AG08396 (cell line): Measurements from ENCODE around the gene FGF18.

Source experiments
- DNase-seq: peaks from one replicate; pipeline ENCODE4 v3.0.0; 2012; ENCODE audit warnings: low spot score, mixed read lengths

Gene FGF18

DNA sequence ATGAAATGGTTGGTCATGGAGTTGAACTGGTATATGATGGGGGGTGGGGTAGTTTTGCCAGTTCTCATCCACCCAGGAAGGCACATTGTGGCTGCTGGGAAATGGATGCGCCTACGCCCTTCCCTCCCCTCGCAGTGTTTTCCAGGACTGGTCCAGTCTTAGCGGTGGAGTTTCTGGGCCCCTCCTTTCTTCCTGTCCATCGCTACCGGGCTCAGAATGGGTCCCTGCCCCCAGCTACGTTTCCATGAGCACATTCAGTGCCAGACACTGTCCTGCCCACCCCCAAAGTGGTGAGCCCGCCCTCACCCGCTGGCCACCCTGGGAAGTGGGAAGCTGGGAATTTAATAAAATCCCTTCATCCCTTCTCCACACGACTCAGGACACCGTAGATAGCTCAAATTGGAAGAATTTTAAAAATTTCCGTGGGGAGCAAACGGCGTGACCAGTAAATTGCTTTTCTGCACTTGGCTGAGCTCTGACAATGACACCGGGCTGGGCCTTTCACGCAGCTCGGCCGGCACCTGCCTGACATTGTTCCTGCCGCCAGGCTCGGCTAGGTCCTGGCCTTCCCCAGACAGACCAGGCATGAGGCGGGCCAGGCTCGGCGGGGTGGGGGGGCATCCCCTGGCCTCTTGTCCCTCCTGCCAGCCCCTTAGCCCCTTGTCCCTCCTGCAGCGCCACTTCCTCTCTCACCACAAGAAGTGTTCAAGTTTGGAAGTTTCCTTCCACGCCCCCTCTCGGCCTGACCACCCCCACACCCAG is 3.6 kb downstream of the FGF18 start:
- DNase-seq: no peak

DNA sequence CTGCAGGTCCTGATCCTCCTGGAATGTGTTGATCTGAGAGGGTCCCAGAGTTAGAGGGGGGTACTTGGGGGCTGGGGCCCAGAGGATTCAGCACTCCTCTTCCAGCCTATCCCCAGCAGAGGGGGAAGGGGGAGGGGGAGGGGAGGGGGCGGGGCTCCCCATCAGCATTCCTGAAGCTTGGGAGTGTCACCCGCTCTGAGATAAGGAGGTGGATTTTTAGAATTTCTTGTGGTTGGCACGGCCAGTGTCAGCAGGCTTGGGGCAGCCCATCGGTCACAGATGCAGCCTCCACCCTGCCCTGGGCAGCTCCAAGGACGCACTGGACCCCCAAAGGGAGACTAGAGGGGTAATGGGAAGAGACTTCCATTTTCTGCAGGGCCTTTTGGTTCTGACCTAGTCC is 5.3 kb downstream of the FGF18 start:
- no peak for DNase-seq

DNA sequence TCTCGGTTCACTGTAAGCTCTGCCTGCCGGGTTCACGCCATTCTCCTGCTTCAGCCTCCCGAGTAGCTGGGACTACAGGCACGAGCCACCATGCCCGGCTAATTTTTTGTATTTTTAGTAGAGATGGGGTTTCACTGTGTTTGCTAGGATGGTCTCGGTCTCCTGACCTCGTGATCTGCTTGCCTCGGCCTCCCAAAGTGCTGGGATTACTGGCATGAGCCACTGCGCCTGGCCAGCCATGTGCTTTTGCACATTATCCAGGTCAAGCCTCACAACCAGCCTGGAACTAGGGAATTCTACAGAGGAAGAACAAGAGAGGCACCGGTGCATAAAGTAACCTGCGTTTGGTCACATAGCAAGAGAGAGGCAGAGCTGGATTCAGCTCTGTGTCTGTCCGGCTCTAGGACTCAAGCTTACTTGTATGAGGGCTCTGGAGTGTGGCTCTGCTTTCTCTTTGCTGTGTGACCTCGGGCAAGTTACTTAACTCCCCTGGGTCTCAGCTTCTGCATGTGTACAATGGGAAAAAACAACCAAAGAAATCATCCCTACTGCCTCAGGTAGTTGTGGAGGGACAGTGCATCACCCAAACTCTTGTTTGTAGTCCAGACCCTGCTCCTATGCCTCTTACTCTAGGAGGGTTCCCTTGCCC is 6.3 kb downstream of the FGF18 start:
- DNase-seq: no peak

DNA sequence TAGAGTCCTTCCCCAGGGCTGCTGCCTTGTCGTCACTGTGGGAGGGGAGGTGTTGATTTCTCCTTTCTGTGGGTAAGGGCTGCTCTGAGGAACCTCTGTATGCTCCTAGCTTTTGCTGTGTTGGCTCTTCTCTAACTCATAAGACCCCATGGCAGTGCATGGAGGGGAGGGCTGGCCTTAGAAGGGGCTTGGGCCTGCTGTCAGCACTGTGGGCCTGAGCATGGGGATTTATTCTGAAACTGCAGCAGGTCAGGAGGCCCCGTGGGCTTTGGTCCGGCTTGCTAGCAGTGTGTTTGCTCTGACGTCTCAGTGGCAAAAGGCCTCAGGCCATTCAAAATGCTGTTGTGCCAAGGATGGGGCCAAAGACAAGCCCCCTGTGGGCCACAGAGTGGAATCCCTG is 6.8 kb downstream of the FGF18 start:
- no peak for DNase-seq

DNA sequence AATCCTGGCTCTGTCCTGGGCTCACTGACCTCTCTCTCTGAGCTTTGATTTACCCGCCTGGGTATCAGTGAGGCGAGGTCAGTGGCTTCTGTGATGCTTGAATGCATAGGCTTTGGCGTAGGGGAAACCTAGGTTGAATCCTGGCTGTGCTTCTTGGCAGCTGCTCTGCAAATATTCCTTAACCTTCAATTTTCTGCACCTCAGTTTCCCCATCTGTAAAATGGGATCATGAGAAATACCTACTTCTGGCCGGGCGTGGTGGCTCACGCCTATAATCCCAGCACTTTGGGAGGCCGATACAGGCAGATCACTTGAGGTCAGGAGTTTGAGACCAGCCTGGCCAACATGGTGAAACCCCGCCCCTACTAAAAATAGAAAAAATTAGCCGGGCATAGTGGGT is 7.2 kb downstream of the FGF18 start:
- DNase-seq: no peak

DNA sequence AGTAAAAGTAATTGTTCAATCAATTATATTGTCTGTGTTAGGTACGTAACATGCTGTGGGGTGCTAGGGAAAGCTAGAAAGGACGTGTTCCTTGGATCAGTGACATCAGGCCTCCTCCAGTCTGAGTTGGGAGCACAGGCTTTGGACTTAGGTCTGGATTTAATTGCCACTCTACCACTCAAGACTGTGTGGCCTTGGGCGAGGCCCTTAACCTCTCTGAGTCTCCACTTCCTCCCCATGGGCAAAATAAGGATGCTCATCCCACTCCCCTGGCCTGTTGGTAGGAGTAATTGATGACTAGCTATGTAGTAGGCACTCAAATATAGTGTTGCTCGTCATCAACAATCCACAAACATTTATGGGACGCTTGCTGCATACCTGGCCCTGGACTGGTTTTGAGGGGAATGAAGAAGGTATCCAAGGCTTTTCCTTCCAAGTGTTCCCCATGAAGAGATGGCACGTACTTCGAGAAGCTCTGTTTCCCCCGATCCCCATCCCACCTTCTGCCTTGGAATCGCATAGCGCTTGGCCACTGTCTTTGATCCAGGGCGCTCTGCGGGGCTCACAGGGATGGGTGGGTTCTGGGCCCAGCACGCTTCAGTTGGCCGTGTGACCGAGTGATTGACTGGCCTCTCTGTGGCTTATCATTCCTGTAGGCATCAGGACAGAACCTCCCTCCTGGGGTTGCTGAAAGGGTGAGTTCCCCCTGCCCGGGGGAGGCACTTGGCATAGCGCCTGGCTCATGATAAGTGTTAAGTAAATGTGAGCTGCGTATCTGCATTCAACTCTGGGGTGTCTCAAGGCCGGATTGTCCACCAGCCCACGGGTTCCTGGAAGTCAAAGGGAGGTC is 8.1 kb downstream of the FGF18 start:
- no peak for DNase-seq

DNA sequence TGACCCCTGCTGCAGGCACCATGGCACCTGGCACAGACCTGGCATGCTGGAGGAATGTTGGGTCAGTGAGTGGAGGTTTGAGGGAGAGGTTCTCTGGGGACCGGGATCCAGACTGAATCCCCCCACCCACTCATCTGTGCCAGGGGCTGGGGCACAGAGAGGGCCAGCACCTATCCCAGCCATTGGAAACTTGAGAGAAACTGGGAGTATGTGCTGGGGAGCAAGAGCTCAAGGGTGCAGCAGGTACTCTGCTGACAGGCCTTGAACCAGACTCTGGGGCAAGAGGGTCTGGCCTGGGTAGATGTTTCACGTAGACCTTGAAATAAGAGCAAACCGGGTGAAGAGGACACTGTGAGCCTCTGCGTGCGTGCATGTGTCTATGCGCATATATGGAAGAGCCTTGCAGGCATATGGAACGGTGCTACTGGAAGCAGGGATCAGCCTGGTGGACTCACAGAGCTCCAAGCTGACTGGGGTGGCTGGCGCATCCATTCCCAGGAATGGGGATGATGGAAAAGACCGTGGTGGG is 8.8 kb downstream of the FGF18 start:
- DNase-seq: no peak

DNA sequence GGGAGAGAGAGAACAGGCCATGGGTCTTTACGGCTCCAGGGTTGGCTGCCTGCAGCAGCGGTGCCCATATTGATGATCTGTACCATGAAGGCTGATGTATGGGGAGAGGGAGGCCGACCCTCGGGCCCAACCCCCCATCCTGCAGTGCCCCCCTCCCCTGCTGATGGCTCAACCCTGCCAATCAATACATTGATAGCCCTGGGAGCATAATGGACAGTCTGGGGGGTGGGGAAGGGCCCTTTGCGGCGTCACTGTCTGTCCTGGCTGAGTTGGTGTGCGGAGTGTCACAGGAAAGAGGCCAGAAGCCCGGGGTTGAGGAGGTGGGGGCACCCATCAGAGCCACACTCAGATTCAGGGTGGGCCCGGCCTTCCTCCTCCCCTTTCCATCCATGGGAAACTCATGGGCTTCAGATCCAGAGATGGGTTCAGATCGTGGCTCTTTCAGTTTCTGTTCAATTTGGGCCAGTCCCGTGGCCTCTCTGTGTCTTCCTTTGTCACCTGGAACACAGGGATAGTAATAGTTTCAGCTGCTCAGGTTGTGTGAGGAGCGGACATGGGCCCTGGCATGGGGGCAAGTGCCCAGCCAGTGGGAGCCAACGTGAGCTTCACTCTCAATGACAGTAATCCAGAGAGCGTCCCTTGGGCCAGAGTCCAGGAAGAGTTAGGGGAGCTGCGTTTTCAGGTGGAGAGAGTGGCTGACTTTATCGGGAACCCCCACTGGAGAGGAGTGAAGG is 9.5 kb downstream of the FGF18 start:
- no peak for DNase-seq

DNA sequence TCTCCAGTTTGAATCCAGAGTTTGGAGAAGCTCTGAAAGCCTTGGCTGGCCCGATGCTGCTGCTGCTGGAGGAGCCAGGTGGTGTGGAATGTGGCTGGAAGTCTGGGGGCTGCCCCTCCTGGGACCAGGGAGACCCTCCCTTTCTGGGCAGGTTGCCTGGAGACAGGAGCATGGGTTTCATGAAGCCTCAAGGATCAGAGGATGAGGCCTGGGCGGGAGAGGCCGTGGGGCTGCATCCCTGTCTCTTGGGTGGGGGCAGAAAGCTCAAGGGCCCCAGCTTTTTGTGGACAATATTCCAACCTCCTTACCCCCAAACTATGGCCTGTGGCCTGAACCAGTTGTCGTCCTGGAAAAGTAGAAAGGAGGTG is 10.1 kb downstream of the FGF18 start:
- DNase-seq: no peak

DNA sequence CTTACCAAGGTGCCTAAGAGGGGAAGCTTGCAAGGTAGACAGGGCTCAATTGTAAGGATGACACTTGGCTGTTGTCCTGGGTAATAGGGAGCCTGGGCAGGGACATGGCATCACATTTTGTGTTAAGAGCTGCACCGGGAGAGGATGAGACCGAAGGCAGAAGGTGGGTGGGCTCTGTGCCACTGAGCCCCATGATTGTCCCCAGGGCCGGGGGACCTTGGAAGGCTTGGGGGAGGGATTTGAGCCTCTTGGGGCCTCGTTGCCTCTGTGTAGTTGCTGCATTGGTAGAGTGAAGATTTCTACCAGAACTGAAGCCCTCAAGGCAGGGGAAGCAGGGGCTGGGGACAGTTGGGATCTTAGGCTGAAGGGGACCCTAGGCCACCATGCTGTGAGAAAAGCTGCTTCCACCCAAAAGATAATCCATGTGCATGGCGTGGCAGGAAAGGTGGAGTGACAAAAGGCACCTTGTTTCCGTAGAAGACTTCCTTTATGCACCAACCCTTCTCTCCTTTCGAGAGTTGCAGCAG is 11.9 kb downstream of the FGF18 start:
- no peak for DNase-seq

DNA sequence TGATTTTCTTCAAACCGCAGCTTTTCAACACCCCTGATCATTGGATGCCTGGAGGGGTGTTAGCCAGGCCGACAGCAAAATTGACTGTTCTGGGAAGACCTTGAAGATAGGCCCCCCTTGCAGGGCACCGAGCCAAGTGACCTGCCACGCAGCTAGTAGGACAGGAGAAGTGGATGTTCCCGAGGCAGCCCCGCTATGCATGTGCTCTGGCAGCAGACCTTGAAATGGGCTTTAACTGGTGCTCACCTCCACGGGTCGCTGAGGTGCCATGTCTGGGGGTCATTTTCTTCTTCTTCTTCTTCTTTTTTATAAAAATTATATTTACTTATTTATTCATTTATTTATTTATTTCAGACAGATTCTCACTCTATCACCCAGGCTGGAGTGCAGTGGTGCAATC is 12.6 kb downstream of the FGF18 start:
- DNase-seq: no peak

DNA sequence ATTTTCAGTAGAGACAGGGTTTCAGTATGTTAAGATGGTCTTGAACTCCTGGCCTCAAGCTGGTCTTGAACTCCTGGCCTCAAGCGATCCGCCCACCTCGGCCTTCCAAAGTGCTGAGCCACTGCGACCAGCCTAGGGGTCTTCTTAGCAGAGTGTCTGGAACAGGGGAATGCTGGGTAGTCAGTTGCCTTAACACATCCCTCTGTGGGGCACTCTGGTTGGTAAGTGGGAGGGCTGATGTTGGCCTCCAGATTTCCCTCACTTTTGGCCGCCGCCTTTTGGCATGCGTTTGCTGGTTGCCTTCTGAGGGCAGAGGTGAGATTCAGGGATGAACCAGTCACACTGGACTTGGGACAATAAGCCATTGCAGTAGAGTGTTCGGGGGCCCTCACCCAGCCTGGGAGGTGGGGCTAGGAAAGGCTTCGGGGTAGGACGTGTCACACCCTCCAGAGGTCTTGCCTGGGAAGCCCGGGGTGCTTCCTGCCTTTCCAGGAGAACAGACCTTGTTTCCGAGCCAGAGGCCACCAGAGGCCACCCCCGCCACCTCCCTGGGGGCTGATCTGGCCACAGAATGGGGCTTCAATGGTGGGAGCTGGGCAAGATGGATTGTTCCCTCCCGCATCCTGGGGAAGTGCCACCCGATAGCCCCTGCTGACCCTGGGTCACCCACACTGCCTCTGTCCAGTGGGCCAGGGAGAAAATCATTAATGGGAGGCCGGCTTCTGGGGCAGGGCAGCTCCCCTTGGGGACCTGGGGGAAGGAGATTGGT is 13.3 kb downstream of the FGF18 start:
- DNase-seq: no peak

DNA sequence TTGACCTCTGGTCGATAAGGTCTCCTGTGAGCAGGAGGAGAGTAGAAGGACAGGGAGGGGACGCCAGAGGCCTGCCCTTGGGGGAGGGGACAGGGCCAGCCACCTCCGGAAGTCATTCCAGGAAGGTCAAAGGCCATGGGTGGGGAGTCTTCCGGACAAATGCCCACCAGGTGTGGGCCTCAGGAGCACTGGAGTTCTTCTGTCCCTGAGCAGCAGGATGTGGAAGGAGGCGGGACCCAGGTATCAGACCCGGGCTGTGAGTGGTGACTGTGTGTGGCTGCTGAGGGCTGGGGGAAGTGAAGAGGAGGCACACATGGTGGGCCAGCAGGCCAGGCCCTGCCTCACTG is 13.9 kb downstream of the FGF18 start:
- no peak for DNase-seq

DNA sequence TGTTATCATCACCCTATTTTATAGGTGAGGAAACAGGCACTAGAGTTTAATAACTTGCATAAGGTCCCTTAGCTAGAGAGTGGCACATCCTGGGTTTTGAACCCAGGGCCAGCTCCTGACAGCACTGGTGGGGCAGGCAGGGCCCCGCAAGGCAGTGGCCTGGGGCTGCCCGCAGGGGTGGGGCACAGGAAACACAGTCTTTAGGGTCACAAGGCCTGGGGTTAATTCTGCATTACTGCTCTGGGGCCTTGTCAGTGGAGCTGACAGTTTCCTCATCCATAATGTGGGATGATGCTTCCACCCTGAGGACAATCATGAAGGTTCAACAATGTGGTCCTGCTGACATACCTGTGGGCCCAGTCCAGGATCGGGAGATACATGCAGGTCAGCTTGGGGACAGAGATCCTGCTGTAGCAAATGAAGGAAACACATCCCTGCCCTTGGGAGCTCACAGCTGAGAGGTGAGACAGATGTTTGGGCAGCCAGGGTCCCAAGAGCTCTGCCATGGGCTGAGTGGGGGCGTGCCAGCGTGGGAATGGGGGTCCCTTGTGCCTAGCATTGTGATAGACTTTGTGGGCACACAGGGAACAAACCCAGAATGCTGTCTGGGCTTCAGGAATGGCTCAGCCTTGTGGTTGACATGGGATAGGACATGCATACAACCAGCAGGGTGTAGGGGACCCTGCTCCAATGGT is 14.7 kb downstream of the FGF18 start:
- no peak for DNase-seq

DNA sequence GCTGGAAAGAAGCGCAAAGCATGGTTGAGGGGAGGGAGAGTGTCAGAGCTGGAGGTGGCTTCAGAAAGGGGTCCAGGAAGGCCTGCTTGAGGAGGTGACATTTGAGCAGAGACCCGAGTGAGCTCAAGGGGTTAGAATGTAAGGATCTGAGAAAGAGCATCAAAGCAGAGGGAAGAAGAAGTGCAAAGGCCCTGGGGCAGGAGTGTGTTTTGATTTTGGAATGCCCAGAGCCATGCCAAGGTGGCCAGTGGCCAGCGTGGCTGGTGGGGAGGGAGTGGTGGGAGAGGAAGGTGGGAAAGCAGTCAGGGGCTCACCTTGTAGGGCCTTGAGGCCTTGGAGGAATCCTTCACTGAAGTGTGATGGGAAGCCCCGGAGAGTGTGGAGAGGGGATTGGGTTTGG is 15.4 kb downstream of the FGF18 start:
- DNase-seq: no peak

DNA sequence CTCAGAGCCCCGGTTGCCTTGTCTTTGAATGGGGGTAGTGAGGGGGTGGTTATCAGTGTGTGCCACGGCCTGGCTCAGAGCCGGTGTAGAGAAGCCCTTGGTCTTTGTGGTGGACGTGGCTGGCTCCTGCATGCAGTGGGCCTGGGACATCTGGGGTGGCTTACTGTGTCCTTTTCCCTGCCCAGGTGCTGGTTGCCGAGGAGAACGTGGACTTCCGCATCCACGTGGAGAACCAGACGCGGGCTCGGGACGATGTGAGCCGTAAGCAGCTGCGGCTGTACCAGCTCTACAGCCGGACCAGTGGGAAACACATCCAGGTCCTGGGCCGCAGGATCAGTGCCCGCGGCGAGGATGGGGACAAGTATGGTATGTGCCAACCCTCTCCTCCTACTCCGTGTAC is 16.5 kb downstream of the FGF18 start:
- no peak for DNase-seq

DNA sequence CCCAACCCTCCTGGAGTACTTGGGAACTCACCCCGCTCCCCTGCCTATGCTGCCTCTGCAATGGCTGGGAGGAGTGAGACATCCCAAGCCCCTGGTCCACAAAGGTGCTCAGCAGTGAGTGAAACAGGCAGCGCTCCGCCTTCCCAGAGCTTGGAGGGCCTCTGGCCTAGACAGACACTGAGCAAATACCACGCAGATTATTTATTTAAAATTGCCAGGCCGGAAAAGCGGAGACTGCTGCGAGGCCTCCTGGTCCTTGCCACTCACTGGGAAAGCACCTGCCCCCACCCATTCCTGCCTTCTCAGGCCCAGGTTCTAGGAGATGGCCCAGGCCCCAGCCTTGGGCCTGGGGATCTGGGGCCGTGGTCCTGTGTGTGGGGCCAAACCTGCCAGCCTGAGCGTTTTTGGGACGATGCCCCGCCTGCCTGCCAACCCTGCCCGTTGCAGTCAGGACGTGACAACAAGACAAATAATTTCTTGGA is 17.4 kb downstream of the FGF18 start:
- DNase-seq: no peak

DNA sequence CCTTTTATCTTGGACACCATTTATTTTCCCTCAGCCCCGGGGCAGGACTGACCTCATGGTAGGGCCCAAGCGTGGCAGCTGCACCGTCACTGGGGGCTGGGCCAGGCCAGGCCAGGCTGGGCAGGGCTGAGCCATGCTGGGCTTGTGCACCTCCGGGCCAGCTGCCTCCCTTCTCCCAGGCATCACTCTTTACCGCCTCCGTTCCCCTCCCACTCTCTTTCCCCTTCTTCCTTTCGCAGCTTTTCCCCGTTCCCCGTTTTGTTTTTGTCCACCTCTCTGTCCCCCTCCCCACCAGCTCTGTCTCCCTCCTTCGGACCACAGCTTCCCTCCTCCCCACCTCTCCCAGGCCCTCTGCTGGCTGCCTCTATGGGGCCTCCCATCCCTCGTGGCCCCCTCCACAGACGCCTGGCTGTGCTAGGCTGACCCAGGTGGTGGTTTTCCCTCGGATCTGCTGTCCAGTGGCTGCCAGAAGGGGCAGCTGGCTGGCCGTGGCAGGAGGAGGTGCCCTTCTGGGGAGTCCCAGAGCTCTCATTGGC is 17.9 kb downstream of the FGF18 start:
- DNase-seq: no peak

DNA sequence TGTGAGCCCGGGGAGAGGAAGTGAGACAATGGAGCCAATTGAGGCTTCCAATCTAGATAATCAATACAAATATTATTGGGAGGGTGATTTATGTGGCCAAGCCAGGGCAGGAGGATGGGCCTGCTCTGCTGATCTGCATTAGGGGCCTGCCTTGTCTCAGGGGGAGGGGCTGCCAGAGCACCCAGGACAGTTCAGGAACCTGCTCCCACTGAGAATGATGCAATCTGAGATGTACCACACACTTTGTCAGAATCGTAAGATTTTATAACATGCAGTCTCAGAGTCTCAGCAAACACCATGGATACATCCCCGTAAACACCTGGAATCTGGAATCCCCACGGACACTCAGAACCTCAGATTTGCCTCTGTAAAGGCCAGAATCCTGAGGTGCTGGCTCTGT is 19.3 kb downstream of the FGF18 start:
- DNase-seq: no peak

DNA sequence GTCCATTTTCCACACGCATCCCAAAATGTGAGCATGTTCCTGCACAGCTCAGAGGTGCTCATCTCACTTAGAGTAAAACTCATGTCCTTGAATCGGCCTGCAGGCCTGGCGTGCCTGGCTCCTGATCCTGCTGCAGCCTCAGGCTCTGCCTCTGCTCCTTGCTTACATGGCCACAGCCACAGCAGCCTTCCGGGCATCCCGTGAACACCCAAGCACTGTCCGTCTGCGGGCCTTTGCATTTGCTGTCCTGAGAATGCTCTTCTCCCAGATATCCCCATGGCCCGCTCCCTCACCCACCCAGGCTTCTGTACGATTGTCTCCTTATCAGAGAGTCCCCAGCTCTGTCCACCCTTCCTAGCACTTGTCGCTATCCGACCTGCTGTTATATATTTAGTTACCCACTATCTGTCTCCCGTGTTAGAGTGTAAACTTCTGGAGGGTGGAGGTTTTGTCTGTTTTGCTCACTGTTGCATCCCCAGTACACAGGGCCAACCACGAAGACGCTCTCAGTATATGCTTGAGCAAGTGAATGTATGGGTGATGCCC is 21.9 kb downstream of the FGF18 start:
- DNase-seq: no peak
